Liver (tissue), 9 donors: ENCODE measurements around the gene VPS37D. TPM values are rescaled to one million over a fixed set of nuclear protein-coding genes. Genes with fewer than 3 reads are reported as not detected.
A peak's percentile ranks its signal among the peaks of the same experiment; 100 is the strongest.

Source experiments
- DNase-seq: peaks from one replicate; pipeline ENCODE4 v3.0.0-alpha.2; 2017; ENCODE audit warnings: low spot score
- H3K27ac ChIP-seq, 2 donors: one replicate each; pipeline ENCODE4 v1.7.0; 2013; ENCODE audit warnings: inconsistent platforms in 2 of 2, low read length in 2 of 2, control low read depth in 1 of 2, low read depth in 1 of 2, mild to moderate bottlenecking in 1 of 2
- H3K27me3 ChIP-seq, 4 donors: one replicate each; pipeline versions ENCODE4 v1.6.1 to v1.7.0; 2013; ENCODE audit warnings: low read length in 3 of 4, inconsistent platforms in 1 of 4, mild to moderate bottlenecking in 1 of 4, moderate library complexity in 1 of 4; ENCODE audit not compliant: control insufficient read depth in 4 of 4, insufficient read depth in 4 of 4
- H3K36me3 ChIP-seq, 4 donors: one replicate each; pipeline versions ENCODE4 v1.6.1 to v1.7.0; 2013; ENCODE audit warnings: low read length in 3 of 4, mild to moderate bottlenecking in 3 of 4, low read depth in 1 of 4, moderate library complexity in 1 of 4; ENCODE audit not compliant: control insufficient read depth in 4 of 4, insufficient read depth in 3 of 4
- H3K4me1 ChIP-seq, 4 donors: one replicate each; pipeline versions ENCODE4 v1.6.1 to v1.7.0; 2013; ENCODE audit warnings: low read length in 3 of 4, mild to moderate bottlenecking in 3 of 4, moderate library complexity in 1 of 4; ENCODE audit not compliant: control insufficient read depth in 4 of 4, insufficient read depth in 4 of 4
- H3K4me3 ChIP-seq, 3 donors: one replicate each; pipeline versions ENCODE4 v1.6.1 to v1.7.0; 2013; ENCODE audit warnings: low read length in 3 of 3, control low read depth in 1 of 3, low read depth in 1 of 3, mild to moderate bottlenecking in 1 of 3
- H3K9ac ChIP-seq, 2 donors: one replicate each; pipeline ENCODE4 v1.7.0; 2013; ENCODE audit warnings: low read length in 2 of 2, mild to moderate bottlenecking in 2 of 2, moderate library complexity in 2 of 2, control low read depth in 1 of 2, low read depth in 1 of 2
- H3K9me3 ChIP-seq, 4 donors: one replicate each; pipeline versions ENCODE4 v1.6.1 to v1.7.0; 2013; ENCODE audit warnings: low read length in 3 of 4; ENCODE audit not compliant: control insufficient read depth in 4 of 4
- EGR1 ChIP-seq, 2 donors: IDR thresholded peaks; 2 replicates each; pipeline ENCODE4 v1.6.1; 2016 to 2018; ENCODE audit warnings: antibody characterized with exemption in 2 of 2, low read depth in 2 of 2
- FOXA1 ChIP-seq: IDR thresholded peaks from 2 replicates; pipeline ENCODE4 v1.6.1; 2016; ENCODE audit warnings: antibody characterized with exemption
- FOXA2 ChIP-seq: IDR thresholded peaks from 2 replicates; pipeline ENCODE4 v1.6.1; 2016; ENCODE audit warnings: antibody characterized with exemption
- GABPA ChIP-seq, 2 donors: IDR thresholded peaks in 1 of 2; conservative IDR thresholded peaks in 1 of 2; 2 replicates each; pipeline ENCODE4 v1.6.1; 2016; ENCODE audit warnings: antibody characterized with exemption in 2 of 2, mild to moderate bottlenecking in 1 of 2, moderate library complexity in 1 of 2
- HNF4A ChIP-seq, 2 donors: conservative IDR thresholded peaks; 2 replicates each; pipeline ENCODE4 v1.6.1; 2016; ENCODE audit warnings: antibody characterized with exemption in 2 of 2, mild to moderate bottlenecking in 2 of 2
- HNF4G ChIP-seq: IDR thresholded peaks from 2 replicates; pipeline ENCODE4 v1.6.1; 2016; ENCODE audit warnings: antibody characterized with exemption
- JUND ChIP-seq, 2 donors: IDR thresholded peaks; 2 replicates each; pipeline ENCODE4 v1.6.1; 2016; ENCODE audit warnings: antibody characterized with exemption in 2 of 2
- NR2F2 ChIP-seq: IDR thresholded peaks from 2 replicates; pipeline ENCODE4 v1.6.1; 2016; ENCODE audit warnings: antibody characterized with exemption
- RAD21 ChIP-seq, 2 donors: IDR thresholded peaks; 2 replicates each; pipeline ENCODE4 v1.6.1; 2016; ENCODE audit warnings: antibody characterized with exemption in 2 of 2, mild to moderate bottlenecking in 2 of 2
- RXRA ChIP-seq, 2 donors: IDR thresholded peaks; 2 replicates each; pipeline ENCODE4 v1.6.1; 2017 to 2018; ENCODE audit warnings: antibody characterized with exemption in 2 of 2, mild to moderate bottlenecking in 1 of 2
- SP1 ChIP-seq: IDR thresholded peaks from 2 replicates; pipeline ENCODE4 v1.6.1; 2018; ENCODE audit warnings: antibody characterized with exemption, mild to moderate bottlenecking
- TAF1 ChIP-seq: conservative IDR thresholded peaks from 2 replicates; pipeline ENCODE4 v1.6.1; 2016; ENCODE audit warnings: antibody characterized with exemption, mild to moderate bottlenecking
- YY1 ChIP-seq: IDR thresholded peaks from 2 replicates; pipeline ENCODE4 v1.6.1; 2016; ENCODE audit warnings: antibody characterized with exemption, mild to moderate bottlenecking
- WGBS: extraction: QIAGEN DNeasy Blood & Tissue Kit; methylation state at CpG from one replicate; pipeline ENCODE4 v1.1.7; 2013; 5-methylcytosine and 5-hydroxymethylcytosine counted together
- polyA plus RNA-seq, 2 donors: library from polyadenylated mRNA; stranded (reverse) in 1 of 2; unstranded in 1 of 2; fragments of 200-250 nt in 1 of 2; fragments of >200 nt in 1 of 2; fragmentation: Nextera tagmentation in 1 of 2; extraction: Ambion mirVana in 1 of 2; gene quantifications; one replicate each; pipeline versions ENCODE4 v1.2.1 to v1.2.3, GENCODE V29; 2013 to 2015
- total RNA-seq, 2 donors: library from RNA; depleted of rRNA; stranded (reverse); fragments of >200 nt; gene quantifications; one replicate each; pipeline ENCODE4 v1.2.3, GENCODE V29; 2014
- TF ChIP-seq, protein P1 (sequence below): IDR thresholded peaks from 2 replicates; pipeline ENCODE4 v1.6.1; 2016; ENCODE audit warnings: antibody characterized with exemption
- TF ChIP-seq, protein P2 (sequence below): IDR thresholded peaks from 2 replicates; pipeline ENCODE4 v1.6.1; 2016; ENCODE audit warnings: antibody characterized with exemption, mild to moderate bottlenecking
- donor health status: healthy.
- donor health status: healthy.
- donor health status: healthy.
- donor health status: healthy.
- donor health status: healthy.

The VPS37D gene
- total and polyA plus RNA-seq, 4 donors = 0.38 to 3.3 (median 1.3) TPM

DNA sequence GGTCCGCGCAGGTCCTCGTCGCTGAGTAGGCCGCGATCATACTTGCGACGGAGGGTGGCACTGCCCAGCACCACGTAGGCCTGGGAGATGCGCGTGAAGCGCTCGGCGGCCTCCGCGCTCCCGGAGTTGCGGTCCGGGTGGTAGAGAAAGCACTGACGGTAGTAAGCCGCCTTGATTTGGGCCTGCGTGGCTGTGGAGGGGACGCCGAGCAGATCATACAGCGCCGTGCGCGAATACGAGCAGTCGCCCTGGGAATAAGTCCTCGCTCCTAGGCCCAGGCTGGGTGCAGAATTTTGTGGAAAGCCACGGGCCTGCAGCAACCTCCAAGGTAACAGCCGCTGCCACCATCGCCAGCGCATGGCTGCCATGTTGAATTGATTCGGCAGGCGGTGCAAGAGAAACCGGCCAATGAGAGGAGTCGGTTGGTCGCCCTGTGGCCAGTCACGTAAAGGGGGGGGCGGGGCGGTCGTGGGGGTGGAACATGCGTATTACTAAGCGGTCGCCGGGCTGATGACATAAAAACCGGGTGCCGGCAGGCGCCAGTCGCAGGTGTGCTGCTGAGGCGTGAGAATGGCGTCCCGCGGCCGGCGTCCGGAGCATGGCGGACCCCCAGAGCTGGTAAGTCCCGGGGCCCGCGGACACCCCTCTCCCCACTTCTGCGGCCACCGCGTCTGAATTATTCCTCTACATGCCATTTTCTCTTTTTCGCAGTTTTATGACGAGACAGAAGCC lies 15.6 kb downstream of the VPS37D start, which contains the start of the genes BUD23 and DNAJC30 (continued):
- TF ChIP-seq HNF4A (conservative IDR thresholded peaks at IDR 0.05) (peak in 1 of 2 donors; percentile 26), GABPA (IDR thresholded peaks at IDR 0.05 in 1 of 2, conservative IDR thresholded peaks at IDR 0.05 in 1 of 2) (peak in 1 of 2 donors; percentile 25), EGR1 (IDR thresholded peaks at IDR 0.05; ENCODE audit: low read depth in 2 of 2) (peak; percentile 50 to 56), FOXA2 (no peak), YY1 (peak; percentile 99), NR2F2 (no peak), HNF4G (no peak), JUND (IDR thresholded peaks at IDR 0.05) (no peak)
- TF ChIP-seq, protein P1, sequence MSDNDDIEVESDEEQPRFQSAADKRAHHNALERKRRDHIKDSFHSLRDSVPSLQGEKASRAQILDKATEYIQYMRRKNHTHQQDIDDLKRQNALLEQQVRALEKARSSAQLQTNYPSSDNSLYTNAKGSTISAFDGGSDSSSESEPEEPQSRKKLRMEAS = peak; percentile 91
- TF ChIP-seq, protein P2, sequence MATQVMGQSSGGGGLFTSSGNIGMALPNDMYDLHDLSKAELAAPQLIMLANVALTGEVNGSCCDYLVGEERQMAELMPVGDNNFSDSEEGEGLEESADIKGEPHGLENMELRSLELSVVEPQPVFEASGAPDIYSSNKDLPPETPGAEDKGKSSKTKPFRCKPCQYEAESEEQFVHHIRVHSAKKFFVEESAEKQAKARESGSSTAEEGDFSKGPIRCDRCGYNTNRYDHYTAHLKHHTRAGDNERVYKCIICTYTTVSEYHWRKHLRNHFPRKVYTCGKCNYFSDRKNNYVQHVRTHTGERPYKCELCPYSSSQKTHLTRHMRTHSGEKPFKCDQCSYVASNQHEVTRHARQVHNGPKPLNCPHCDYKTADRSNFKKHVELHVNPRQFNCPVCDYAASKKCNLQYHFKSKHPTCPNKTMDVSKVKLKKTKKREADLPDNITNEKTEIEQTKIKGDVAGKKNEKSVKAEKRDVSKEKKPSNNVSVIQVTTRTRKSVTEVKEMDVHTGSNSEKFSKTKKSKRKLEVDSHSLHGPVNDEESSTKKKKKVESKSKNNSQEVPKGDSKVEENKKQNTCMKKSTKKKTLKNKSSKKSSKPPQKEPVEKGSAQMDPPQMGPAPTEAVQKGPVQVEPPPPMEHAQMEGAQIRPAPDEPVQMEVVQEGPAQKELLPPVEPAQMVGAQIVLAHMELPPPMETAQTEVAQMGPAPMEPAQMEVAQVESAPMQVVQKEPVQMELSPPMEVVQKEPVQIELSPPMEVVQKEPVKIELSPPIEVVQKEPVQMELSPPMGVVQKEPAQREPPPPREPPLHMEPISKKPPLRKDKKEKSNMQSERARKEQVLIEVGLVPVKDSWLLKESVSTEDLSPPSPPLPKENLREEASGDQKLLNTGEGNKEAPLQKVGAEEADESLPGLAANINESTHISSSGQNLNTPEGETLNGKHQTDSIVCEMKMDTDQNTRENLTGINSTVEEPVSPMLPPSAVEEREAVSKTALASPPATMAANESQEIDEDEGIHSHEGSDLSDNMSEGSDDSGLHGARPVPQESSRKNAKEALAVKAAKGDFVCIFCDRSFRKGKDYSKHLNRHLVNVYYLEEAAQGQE = no peak

DNA sequence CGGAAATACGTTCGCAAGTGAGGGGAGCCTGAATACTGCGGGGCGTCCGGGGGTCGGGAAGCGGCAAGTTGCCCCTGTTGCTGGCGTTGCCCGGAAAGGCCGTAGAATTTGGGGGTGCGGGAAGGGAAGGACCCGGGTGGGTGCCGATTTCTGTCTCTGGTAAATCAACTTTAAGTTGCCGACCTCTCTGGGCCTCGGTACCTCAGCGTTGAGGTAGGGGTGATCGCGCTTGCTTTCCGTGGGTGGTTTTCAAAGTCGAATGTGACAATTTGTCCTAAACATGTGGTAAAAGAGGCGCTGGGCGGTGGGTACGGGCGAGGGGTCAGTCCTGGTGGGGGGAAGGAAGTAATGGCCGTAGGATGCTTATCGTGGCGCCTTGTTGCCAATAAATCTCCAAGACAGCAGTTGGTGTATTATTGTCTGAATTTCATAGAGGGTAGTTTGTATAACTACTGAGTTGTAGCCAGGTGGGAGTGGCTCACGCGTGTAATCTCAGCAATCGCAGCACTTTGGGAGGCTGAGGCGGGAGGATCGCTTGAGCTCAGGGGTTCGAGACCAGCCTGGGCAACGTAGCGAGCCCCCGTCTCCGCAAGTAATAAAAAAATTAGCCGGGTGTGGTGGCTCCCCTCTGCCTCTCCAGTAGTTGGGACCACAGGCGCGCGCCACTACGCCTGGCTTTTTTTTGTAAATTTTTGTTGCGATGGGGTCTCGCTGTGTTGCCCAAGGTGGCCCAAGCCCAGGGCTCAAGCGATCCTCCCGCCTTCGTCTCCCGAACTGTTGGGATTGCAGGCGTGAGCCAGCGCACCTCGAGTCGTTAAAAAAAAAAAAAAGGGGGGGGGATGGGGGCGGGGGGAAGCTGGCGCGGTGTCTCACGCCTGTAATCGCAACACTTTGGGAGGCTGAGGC lies 16.4 kb downstream of the VPS37D start:
- Histone ChIP-seq H3K27me3 (no peaks in the 10 kb centered on the region), H3K4me3 (peak overlapping the region; percentile 88 to 98 (median 90)), H3K27ac (peak overlapping the region; percentile 40 to 67), H3K9me3 (no peaks in the 10 kb centered on the region), H3K4me1 (peaks cover 21 to 38% (median 34%) of the 10 kb centered on the region in 4 donors), H3K36me3 (peaks cover 0 to 13% (median 5%) of the 10 kb centered on the region in 4 donors), H3K9ac (peak overlapping the region; percentile 43 to 95)
- 30% methylated on average over 58 of the region's 58 CpGs for WGBS
- TF ChIP-seq TAF1 (no peak), HNF4G (no peak)
- no peak for DNase-seq

DNA sequence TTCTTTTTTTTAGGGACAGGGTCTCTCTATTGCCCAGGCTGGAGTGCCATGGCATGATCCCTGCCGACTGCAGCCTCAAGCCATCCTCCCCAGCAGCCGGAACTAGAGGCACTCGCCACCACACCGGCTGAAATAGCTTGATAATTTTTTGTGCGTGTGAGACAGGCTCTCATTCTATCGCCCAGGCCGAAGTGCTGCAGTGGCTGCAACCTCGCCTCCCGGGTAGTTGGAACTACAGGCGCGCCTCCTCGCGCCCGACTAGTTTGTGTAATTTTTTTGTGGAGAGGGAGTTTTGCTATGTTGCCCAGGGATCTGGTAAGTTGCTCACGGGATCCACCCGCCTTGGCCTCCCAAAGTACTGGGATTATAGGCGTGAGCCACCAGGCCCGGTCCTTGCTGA lies 17.7 kb downstream of the VPS37D start:
- no peak overlapping the region for H3K4me3 ChIP-seq
- H3K27ac ChIP-seq = no peak overlapping the region
- TF ChIP-seq RAD21 (IDR thresholded peaks at IDR 0.05) (no peak), YY1 (no peak), HNF4A (conservative IDR thresholded peaks at IDR 0.05) (no peak), RXRA (IDR thresholded peaks at IDR 0.05) (no peak), SP1 (no peak), NR2F2 (no peak), JUND (IDR thresholded peaks at IDR 0.05) (no peak), EGR1 (IDR thresholded peaks at IDR 0.05; ENCODE audit: low read depth in 2 of 2) (no peak), GABPA (IDR thresholded peaks at IDR 0.05 in 1 of 2, conservative IDR thresholded peaks at IDR 0.05 in 1 of 2) (no peak), HNF4G (no peak), TAF1 (no peak), FOXA1 (no peak)
- TF ChIP-seq, protein P1 = no peak
- WGBS = 98% methylated on average over 18 of the region's 18 CpGs
- H3K36me3 ChIP-seq = peaks cover 0 to 18% (median 8%) of the 10 kb centered on the region in 4 donors
- H3K27me3 ChIP-seq = no peaks in the 10 kb centered on the region
- peaks cover 21 to 31% (median 26%) of the 10 kb centered on the region in 4 donors for H3K4me1 ChIP-seq
- H3K9ac ChIP-seq = no peak overlapping the region
- DNase-seq = no peak
- no peaks in the 10 kb centered on the region for H3K9me3 ChIP-seq
